HL-60 (cell line): Measurements from ENCODE around the gene ITGB1.

Experiments
- CTCF ChIP-seq: IDR thresholded peaks from one replicate; pipeline ENCODE4 v1.5.1; 2011; ENCODE audit warnings: low read length, control low read depth, inconsistent platforms; ENCODE audit not compliant: insufficient read depth
- GABPA ChIP-seq: IDR thresholded peaks from 2 replicates; pipeline ENCODE4 v1.6.1; 2012; ENCODE audit warnings: low read depth
- REST ChIP-seq: IDR thresholded peaks from 2 replicates; pipeline ENCODE4 v1.6.1; 2012; ENCODE audit warnings: low read depth; ENCODE audit not compliant: insufficient replicate concordance

GRCh38 chr10:32941357-32941756, 16.7 kb downstream of the ITGB1 start:
- TF ChIP-seq CTCF (no peak), REST (no peak), GABPA (no peak)
